Middle frontal gyrus (tissue), 1 donor: ENCODE results near the gene POLR2C.

Experiments used
- DNase-seq: peaks from one replicate; pipeline ENCODE4 v3.0.0-alpha.2; 2015; ENCODE audit warnings: low spot score; ENCODE audit errors: extremely low spot score

POLR2C gene

GRCh38 chr16:57502048-57502775, 39.7 kb downstream of the POLR2C start:
- DNase-seq = no peak

- no peak for DNase-seq
These were observed 40.9 kb downstream of the POLR2C start for GRCh38 chr16:57503366-57503765.

- DNase-seq = no peak
These were observed 41.5 kb downstream of the POLR2C start for GRCh38 chr16:57504001-57504400.

- DNase-seq = no peak
These were observed 42.0 kb downstream of the POLR2C start for GRCh38 chr16:57504491-57504890.

- no peak for DNase-seq
These were observed 42.7 kb downstream of the POLR2C start for GRCh38 chr16:57505169-57505568.

- DNase-seq = no peak
These were observed 44.9 kb downstream of the POLR2C start for GRCh38 chr16:57507136-57508034.

- no peak for DNase-seq
These were observed 45.6 kb downstream of the POLR2C start for GRCh38 chr16:57508035-57508425.

- no peak for DNase-seq
These were observed 46.9 kb downstream of the POLR2C start for GRCh38 chr16:57509231-57509923.

- no peak for DNase-seq
These were observed 47.8 kb downstream of the POLR2C start for GRCh38 chr16:57510016-57510871.

- DNase-seq = no peak
These were observed 50.0 kb downstream of the POLR2C start for GRCh38 chr16:57512296-57513001.

GRCh38 chr16:57513371-57514102, 51.1 kb downstream of the POLR2C start:
- no peak for DNase-seq

- DNase-seq = no peak
These were observed 51.9 kb downstream of the POLR2C start for GRCh38 chr16:57514371-57514770.

- DNase-seq = no peak
These were observed 52.5 kb downstream of the POLR2C start for GRCh38 chr16:57514791-57515600.

- DNase-seq = no peak
These were observed 53.8 kb downstream of the POLR2C start for GRCh38 chr16:57516176-57516725.

GRCh38 chr16:57516773-57517172, 54.3 kb downstream of the POLR2C start:
- no peak for DNase-seq

GRCh38 chr16:57517397-57518367, 55.2 kb downstream of the POLR2C start:
- no peak for DNase-seq

- no peak for DNase-seq
These were observed 56.0 kb downstream of the POLR2C start for GRCh38 chr16:57518520-57518919.
